ENCODE measurements around the gene CCNF. TPM values are rescaled to one million over a fixed set of nuclear protein-coding genes. Genes with fewer than 3 reads are reported as not detected.
A peak's percentile ranks its signal among the peaks of the same experiment; 100 is the strongest.
"Not testable (repeated sequence)": the region's sequence is repeated elsewhere in the genome, so short reads cannot be mapped to it uniquely, and the experiment has no call there.

CCNF gene
- 10 to 100 TPM in 3 of 8 experiments, 1 to 10 TPM in 5; 1.7 to 32.2 (median 6.8) TPM for total RNA-seq

- peak within 1 kb of the TSS; percentile 17 to 72 for H3K27ac ChIP-seq
- in situ Hi-C loops (cut with MboI; ENCODE audit: low pct_unique_long_range_greater_than_20kb in 2 of 9, low sequenced_read_pairs in 9 of 9, unreplicated experiment in 9 of 9): loop anchor here in 1 of 9 experiments (25.0 kb wide), 1 partner anchor 92 kb away; the partner anchor contains the start of gene ABCA3
These were observed at the start of gene CCNF for GRCh38 chr16:2429034-2429770. Gene CCNF (plus strand): TSS chr16:2429447. CDS start chr16:2429482, 35 bp downstream.

DNA sequence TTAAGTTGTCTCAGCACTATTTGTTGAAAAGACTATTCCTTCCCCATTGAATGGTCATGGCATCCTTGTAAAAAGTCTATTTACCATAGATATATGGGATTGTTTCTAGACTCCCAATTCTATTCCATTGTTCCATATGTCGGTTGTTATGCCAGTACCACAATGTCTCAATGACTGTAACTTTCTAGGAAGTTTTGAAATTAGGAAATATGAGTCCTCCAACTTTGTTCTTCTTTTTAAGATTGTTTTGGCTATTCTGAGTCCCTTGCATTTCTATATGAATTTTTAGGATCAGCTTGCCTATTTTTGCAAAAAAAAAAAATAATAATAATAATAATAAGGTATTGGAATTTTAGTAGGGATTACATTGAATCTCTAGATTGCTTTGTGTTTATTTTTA lies 45.7 kb upstream of the CCNF start:
- no peak for ATAC-seq (replicated peaks in 6 of 8)
- WGBS, 10 experiments: 64 to 100% (median 77%) methylated on average over 1 of the region's 1 CpG; no CpG with 5 or more reads in 4 of the 10 experiments
- in situ Hi-C loops (cut with MboI; ENCODE audit: low pct_unique_long_range_greater_than_20kb in 2 of 9, low sequenced_read_pairs in 9 of 9, unreplicated experiment in 9 of 9): no loop called here

More at GRCh38 chr16:2429034-2429770, at the start of gene CCNF:
- Histone ChIP-seq H3K4me3 (peak within 1 kb of the TSS; percentile 61 to 90 (median 68)), H3K4me1 (replicated peaks in 1 of 2) (peaks cover 9 to 12% of the 10 kb centered on the region in 2 donors)
- peak; percentile 84 to 94 (median 91) for ATAC-seq (replicated peaks in 6 of 8)
- 0 to 1% methylated on average over 4 to 16 of the region's 103 CpGs; no CpG with 5 or more reads in 8 of the 10 experiments for WGBS, 10 experiments

DNA sequence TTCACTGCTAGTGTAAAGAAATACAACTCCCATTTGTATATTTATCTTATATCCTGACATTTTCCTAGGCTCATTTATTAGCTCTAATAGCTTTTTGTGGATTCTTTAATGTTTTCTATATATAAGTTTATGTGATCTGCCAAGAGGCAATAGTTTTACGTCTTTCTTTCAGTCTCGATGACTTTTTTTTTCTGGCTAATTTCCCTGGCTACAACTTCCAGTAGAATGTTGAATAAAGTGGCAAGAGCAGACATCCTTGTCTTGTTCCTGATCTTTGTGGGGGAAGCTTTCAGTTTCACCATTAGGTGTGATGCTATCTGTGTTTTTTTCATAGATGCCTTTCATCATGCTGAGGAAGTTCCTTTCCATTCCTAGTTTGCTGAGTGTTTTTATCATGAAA lies 44.8 kb upstream of the CCNF start:
- in situ Hi-C loops (cut with MboI; ENCODE audit: low pct_unique_long_range_greater_than_20kb in 2 of 9, low sequenced_read_pairs in 9 of 9, unreplicated experiment in 9 of 9): no loop called here
- Histone ChIP-seq H3K4me3 (no peak overlapping the region), H3K4me1 (replicated peaks in 1 of 2) (no peaks in the 10 kb centered on the region), H3K27ac (no peak overlapping the region)
- WGBS, 10 experiments: 14 to 92% (median 66%) methylated on average over 1 to 2 of the region's 2 CpGs; no CpG with 5 or more reads in 1 of the 10 experiments
- ATAC-seq (replicated peaks in 6 of 8): no peak

More for the DNA sequence above, 45.7 kb upstream of the CCNF start:
- Histone ChIP-seq H3K27ac (no peak overlapping the region), H3K4me1 (replicated peaks in 1 of 2) (no peaks in the 10 kb centered on the region), H3K4me3 (no peak overlapping the region)

GRCh38 chr16:2385190-2385836 lies 43.9 kb upstream of the CCNF start:
- WGBS, 10 experiments: 27 to 100% (median 38%) methylated on average over 1 to 3 of the region's 3 CpGs; no CpG with 5 or more reads in 4 of the 10 experiments
- Histone ChIP-seq H3K27ac (no peak overlapping the region), H3K4me3 (no peak overlapping the region), H3K4me1 (replicated peaks in 1 of 2) (no peaks in the 10 kb centered on the region)
- ATAC-seq (replicated peaks in 6 of 8): peak; percentile 54 to 98 (median 83)
- in situ Hi-C loops (cut with MboI; ENCODE audit: low pct_unique_long_range_greater_than_20kb in 2 of 9, low sequenced_read_pairs in 9 of 9, unreplicated experiment in 9 of 9): no loop called here

DNA sequence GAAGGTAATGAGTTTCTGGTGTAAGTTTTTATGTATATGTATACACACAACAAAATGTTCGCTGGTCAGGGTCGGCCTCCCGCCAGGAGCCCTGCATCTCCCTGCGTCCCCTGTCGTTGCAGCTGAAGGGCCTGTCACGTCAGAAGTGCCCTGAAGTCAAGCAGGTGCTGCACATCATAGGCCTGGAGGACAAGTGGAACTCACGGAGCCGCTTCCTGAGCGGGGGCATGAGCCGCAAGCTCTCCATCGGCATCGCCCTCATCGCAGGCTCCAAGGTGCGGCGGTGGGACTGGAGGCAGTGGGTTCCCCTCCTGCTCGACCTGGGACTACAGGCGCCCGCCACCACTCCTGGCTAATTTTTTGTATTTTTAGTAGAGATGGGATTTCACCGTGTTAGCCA lies 43.3 kb upstream of the CCNF start:
- in situ Hi-C loops (cut with MboI; ENCODE audit: low pct_unique_long_range_greater_than_20kb in 2 of 9, low sequenced_read_pairs in 9 of 9, unreplicated experiment in 9 of 9); H3K4me3 ChIP-seq; ATAC-seq (replicated peaks in 6 of 8); H3K4me1 ChIP-seq (replicated peaks in 1 of 2); H3K27ac ChIP-seq: not testable (repeated sequence)
- 0 to 100% (median 86%) methylated on average over 1 to 9 of the region's 19 CpGs; no CpG with 5 or more reads in 4 of the 10 experiments for WGBS, 10 experiments

- in situ Hi-C loops (cut with MboI; ENCODE audit: low pct_unique_long_range_greater_than_20kb in 2 of 9, low sequenced_read_pairs in 9 of 9, unreplicated experiment in 9 of 9): no loop called here
- H3K4me3 ChIP-seq: no peak overlapping the region
- H3K27ac ChIP-seq: no peak overlapping the region
- no peaks in the 10 kb centered on the region for H3K4me1 ChIP-seq (replicated peaks in 1 of 2)
- ATAC-seq (replicated peaks in 6 of 8): no peak
- 15 to 73% (median 44%) methylated on average over 3 of the region's 3 CpGs for WGBS, 10 experiments
These were observed 42.3 kb upstream of the CCNF start for GRCh38 chr16:2386990-2387389.

GRCh38 chr16:2388139-2388874 lies 40.9 kb upstream of the CCNF start:
- Histone ChIP-seq H3K27ac (no peak overlapping the region), H3K4me1 (replicated peaks in 1 of 2) (no peaks in the 10 kb centered on the region), H3K4me3 (no peak overlapping the region)
- ATAC-seq (replicated peaks in 6 of 8): no peak
- in situ Hi-C loops (cut with MboI; ENCODE audit: low pct_unique_long_range_greater_than_20kb in 2 of 9, low sequenced_read_pairs in 9 of 9, unreplicated experiment in 9 of 9): no loop called here
- WGBS, 10 experiments: 10 to 79% (median 68%) methylated on average over 2 to 3 of the region's 3 CpGs; no CpG with 5 or more reads in 1 of the 10 experiments

GRCh38 chr16:2388875-2389433 lies 40.3 kb upstream of the CCNF start:
- in situ Hi-C loops (cut with MboI; ENCODE audit: low pct_unique_long_range_greater_than_20kb in 2 of 9, low sequenced_read_pairs in 9 of 9, unreplicated experiment in 9 of 9): no loop called here
- Histone ChIP-seq H3K27ac (no peak overlapping the region), H3K4me1 (replicated peaks in 1 of 2) (no peaks in the 10 kb centered on the region), H3K4me3 (no peak overlapping the region)
- 0 to 83% (median 25%) methylated on average over 1 to 2 of the region's 2 CpGs; no CpG with 5 or more reads in 4 of the 10 experiments for WGBS, 10 experiments
- ATAC-seq (replicated peaks in 6 of 8): peak in 2 of 8 experiments; percentile 27 to 44

GRCh38 chr16:2392025-2392424 lies 37.2 kb upstream of the CCNF start:
- H3K4me1 ChIP-seq (replicated peaks in 1 of 2): no peaks in the 10 kb centered on the region
- no peak overlapping the region for H3K4me3 ChIP-seq
- H3K27ac ChIP-seq: no peak overlapping the region
- ATAC-seq (replicated peaks in 6 of 8): peak in 3 of 8 experiments; percentile 37 to 78 (median 75)
- in situ Hi-C loops (cut with MboI; ENCODE audit: low pct_unique_long_range_greater_than_20kb in 2 of 9, low sequenced_read_pairs in 9 of 9, unreplicated experiment in 9 of 9): no loop called here

DNA sequence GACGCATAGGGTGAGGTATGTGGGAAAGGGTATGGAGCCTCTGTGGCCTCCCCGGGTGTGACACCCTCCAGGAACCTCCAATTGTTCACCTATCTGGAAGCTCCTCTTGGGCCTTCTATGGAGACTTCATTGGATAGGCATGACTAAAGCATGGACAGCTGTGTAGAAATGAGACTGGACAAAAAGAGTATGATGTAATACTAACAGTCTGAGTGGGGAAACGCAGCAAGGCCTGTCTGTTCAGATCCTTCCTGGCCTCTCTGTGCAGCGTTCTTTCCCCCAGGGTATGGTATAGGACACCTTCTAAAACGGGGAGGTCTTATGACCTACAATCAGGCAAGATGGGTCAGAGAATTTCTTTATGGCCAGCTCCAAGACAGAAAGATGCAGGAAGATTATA lies 30.7 kb upstream of the CCNF start:
- ATAC-seq (replicated peaks in 6 of 8): peak in 1 of 8 experiments; percentile 29
- Histone ChIP-seq H3K27ac (no peak overlapping the region), H3K4me3 (no peak overlapping the region), H3K4me1 (replicated peaks in 1 of 2) (no peaks in the 10 kb centered on the region)
- 27 to 100% (median 75%) methylated on average over 1 to 5 of the region's 5 CpGs; no CpG with 5 or more reads in 3 of the 10 experiments for WGBS, 10 experiments
- in situ Hi-C loops (cut with MboI; ENCODE audit: low pct_unique_long_range_greater_than_20kb in 2 of 9, low sequenced_read_pairs in 9 of 9, unreplicated experiment in 9 of 9): no loop called here

GRCh38 chr16:2404099-2404498 lies 25.1 kb upstream of the CCNF start:
- WGBS, 10 experiments: 13 to 83% (median 61%) methylated on average over 2 to 4 of the region's 4 CpGs; no CpG with 5 or more reads in 3 of the 10 experiments
- Histone ChIP-seq H3K4me3 (no peak overlapping the region), H3K27ac (no peak overlapping the region), H3K4me1 (replicated peaks in 1 of 2) (no peaks in the 10 kb centered on the region)
- in situ Hi-C loops (cut with MboI; ENCODE audit: low pct_unique_long_range_greater_than_20kb in 2 of 9, low sequenced_read_pairs in 9 of 9, unreplicated experiment in 9 of 9): no loop called here
- ATAC-seq (replicated peaks in 6 of 8): no peak

DNA sequence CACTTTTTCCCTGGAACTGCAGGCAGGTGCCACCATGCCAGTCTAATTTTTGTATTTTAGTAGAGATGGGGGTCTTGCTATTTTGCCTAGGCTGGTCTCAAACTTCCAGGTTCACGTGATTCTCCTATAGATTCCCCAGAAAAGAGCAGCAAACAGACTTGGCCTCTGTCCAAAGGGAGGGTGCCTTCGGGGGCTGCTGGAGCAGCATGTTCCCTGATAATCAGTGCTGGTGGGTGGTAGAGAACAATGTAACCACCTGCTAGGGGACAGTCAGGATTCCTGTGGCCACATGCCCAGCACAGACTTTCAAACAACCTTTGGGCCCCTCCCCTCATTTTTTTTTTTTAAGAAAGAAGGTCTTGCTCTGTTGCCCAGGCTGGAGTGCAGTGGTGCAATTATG lies 14.2 kb upstream of the CCNF start:
- Histone ChIP-seq H3K4me3 (no peak overlapping the region), H3K27ac (no peak overlapping the region), H3K4me1 (replicated peaks in 1 of 2) (no peaks in the 10 kb centered on the region)
- in situ Hi-C loops (cut with MboI; ENCODE audit: low pct_unique_long_range_greater_than_20kb in 2 of 9, low sequenced_read_pairs in 9 of 9, unreplicated experiment in 9 of 9): no loop called here
- no peak for ATAC-seq (replicated peaks in 6 of 8)
- WGBS, 10 experiments: 80 to 100% (median 84%) methylated on average over 1 to 2 of the region's 2 CpGs; no CpG with 5 or more reads in 6 of the 10 experiments

- no peak overlapping the region for H3K4me3 ChIP-seq
- H3K4me1 ChIP-seq (replicated peaks in 1 of 2): no peaks in the 10 kb centered on the region
- no peak for ATAC-seq (replicated peaks in 6 of 8)
- in situ Hi-C loops (cut with MboI; ENCODE audit: low pct_unique_long_range_greater_than_20kb in 2 of 9, low sequenced_read_pairs in 9 of 9, unreplicated experiment in 9 of 9): no loop called here
- H3K27ac ChIP-seq: no peak overlapping the region
These were observed 9.2 kb upstream of the CCNF start for GRCh38 chr16:2420035-2420434.

Data from motor neuron (in vitro differentiated cells).